K562 (cell line): ENCODE results near the gene MYL11. TPM values are rescaled to one million over a fixed set of nuclear protein-coding genes. Genes with fewer than 3 reads are reported as not detected.

ENCODE experiments used
- ARHGAP35 ChIP-seq: fragments of 450-650 bp; IDR thresholded peaks from 2 replicates; pipeline ENCODE4 v1.6.1; 2018; ENCODE audit not compliant: partially characterized antibody
- ARID1B ChIP-seq: fragments of 450-650 bp; IDR thresholded peaks from 2 replicates; pipeline ENCODE4 v1.6.1; 2016; ENCODE audit warnings: antibody characterized with exemption, mild to moderate bottlenecking, inconsistent platforms
- CXXC5 ChIP-seq: fragments of 250-450 bp; sonication (Bioruptor Pico); IDR thresholded peaks from 2 replicates; pipeline ENCODE4 v1.8.0; 2022; ENCODE audit warnings: inconsistent platforms, mild to moderate bottlenecking, moderate library complexity
- DIDO1 ChIP-seq: fragments of 450-650 bp; IDR thresholded peaks from 2 replicates; pipeline ENCODE4 v1.6.1; 2016; ENCODE audit warnings: low read depth, missing biosample characterization, missing genetic modification characterization
- GTF2B ChIP-seq: IDR thresholded peaks from 2 replicates; pipeline ENCODE4 v1.6.1; 2011; ENCODE audit not compliant: insufficient read length; ENCODE audit errors: extremely low read depth
- HIVEP1 ChIP-seq: fragments of 250-450 bp; sonication (Bioruptor Pico); IDR thresholded peaks from 2 replicates; pipeline ENCODE4 v1.4.0; 2020; ENCODE audit warnings: mild to moderate bottlenecking
- KLF10 ChIP-seq: fragments of 250-450 bp; sonication (Bioruptor Pico); IDR thresholded peaks from 2 replicates; pipeline ENCODE4 v1.6.1; 2021; ENCODE audit warnings: matching md5 sums
- KLF6 ChIP-seq: fragments of 250-450 bp; sonication (Bioruptor Pico); IDR thresholded peaks from 2 replicates; pipeline ENCODE4 v1.4.0; 2020; ENCODE audit warnings: mild to moderate bottlenecking, moderate library complexity, borderline replicate concordance
- NFATC3 ChIP-seq: fragments of 450-650 bp; IDR thresholded peaks from 2 replicates; pipeline ENCODE4 v1.6.1; 2017; ENCODE audit warnings: mild to moderate bottlenecking
- NFIX ChIP-seq: fragments of 250-450 bp; sonication (Bioruptor Pico); IDR thresholded peaks from 2 replicates; pipeline ENCODE4 v1.4.0; 2020; ENCODE audit warnings: low read depth, mild to moderate bottlenecking, moderate library complexity
- SAP30 ChIP-seq: fragments of 200-600 bp; sonication (generic); IDR thresholded peaks from 2 replicates; pipeline ENCODE4 v1.6.1; 2012; ENCODE audit warnings: borderline replicate concordance, low read depth, mild to moderate bottlenecking, moderate library complexity, low read length, control low read depth, inconsistent platforms; ENCODE audit not compliant: insufficient read depth, poor library complexity, severe bottlenecking
- SIX5 ChIP-seq, 2 experiments: IDR thresholded peaks; 2 replicates each; pipeline ENCODE4 v1.6.1; 2011; ENCODE audit warnings: low read length in 2 of 2, borderline replicate concordance in 1 of 2, low read depth in 1 of 2, mild to moderate bottlenecking in 1 of 2, moderate library complexity in 1 of 2; ENCODE audit not compliant: insufficient read depth in 1 of 2
- STAT5A ChIP-seq: IDR thresholded peaks from 2 replicates; pipeline ENCODE4 v1.6.1; 2012; ENCODE audit warnings: low read length, inconsistent platforms, borderline replicate concordance
- polyA plus RNA-seq, 8 experiments: library from polyadenylated mRNA; depleted of rRNA in 4 of 8; stranded (reverse) in 5 of 8; unstranded in 3 of 8; fragments of >200 nt; fragmentation: Nextera tagmentation in 2 of 8; fragmentation: Illumina TruSeq in 1 of 8; extraction: Ambion mirVana in 2 of 8; extraction: Trizol in 1 of 8; gene quantifications; 2 replicates each; pipeline versions ENCODE4 v1.2.1 to v1.2.3, GENCODE V29; 2011 to 2014; ENCODE audit warnings: inconsistent platforms in 1 of 8, missing spikeins in 1 of 8
- total RNA-seq, 7 experiments: library from RNA; depleted of rRNA in 6 of 7; stranded (reverse); fragments of >200 nt in 6 of 7; fragmentation: Illumina TruSeq in 2 of 7; extraction: Trizol in 2 of 7; gene quantifications; 2 replicates each; pipeline versions ENCODE4 v1.2.1 to v1.2.3, GENCODE V29; 2011 to 2021; ENCODE audit warnings: low replicate concordance in 1 of 7

Gene MYL11
- total and polyA plus RNA-seq, 9 of the 15 experiments (the other 6 are each of a cell fraction or from before 2014, with no cell fraction given), result 0.31 to 1.5 (median 0.73) TPM; not detected in 4

- TF ChIP-seq SIX5 (IDR thresholded peaks at IDR 0.05; ENCODE audit: borderline replicate concordance in 1 of 2, insufficient read depth in 1 of 2, low read depth in 1 of 2, low read length in 2 of 2) (peak; percentile 47 to 67; a peak in 3 of 4 replicates), GTF2B (no peak), HIVEP1 (CRISPR knock-in tag) (0 out of 2 replicates have a peak, but pooled peaks have one; percentile 54), KLF6 (no peak; the same call in 1 of the 2 replicates), KLF10 (CRISPR knock-in tag) (peak; percentile 60; the same call in 1 of the 2 replicates), NFIX (CRISPR knock-in tag) (no peak), STAT5A (no peak), ARID1B (peak; percentile 49), DIDO1 (tag) (0 out of 2 replicates have a peak, but pooled peaks have one; percentile 26), ARHGAP35 (no peak), SAP30 (peak; percentile 67), NFATC3 (no peak), CXXC5 (peak; percentile 96)
Measured at GRCh38 chr16:30355144-30355953, 19.3 kb upstream of the MYL11 start, which contains the start of gene CD2BP2 (continued).
